OCI-LY7 (cell line): ENCODE results near the gene MS4A15. TPM values are rescaled to one million over a fixed set of nuclear protein-coding genes. Genes with fewer than 3 reads are reported as not detected.

Experiments
- BruUV-seq: library from RNA; stranded (reverse); fragments of 400-500 nt; replicated peaks from 2 replicates; lab custom pipeline; 2021; lab: Mats Ljungman, UMichigan
- CTCF ChIA-PET: fragments of 300-600 bp; sonication (Branson Sonifier 250); formaldehyde crosslinking; loops from one replicate; lab custom pipeline; 2022; ENCODE audit warnings: antibody characterized with exemption; ENCODE audit not compliant: unreplicated experiment; lab: Charles Lee
- POLR2A ChIA-PET: fragments of 300-600 bp; sonication (Branson Sonifier 250); formaldehyde crosslinking; loops from one replicate; lab custom pipeline; 2022; ENCODE audit warnings: antibody characterized with exemption; lab: Charles Lee
- DNase-seq: peaks from one replicate; pipeline ENCODE4 v3.0.0-alpha.2; 2015; ENCODE audit warnings: low spot score
- H2AFZ ChIP-seq: fragments of 200-600 bp; sonication (generic), shearing (Covaris generic); 2 replicates; pipeline ENCODE4 v1.6.1; 2014; ENCODE audit warnings: mild to moderate bottlenecking, antibody characterized with exemption, low read length, moderate library complexity
- H3K27ac ChIP-seq: fragments of 200-600 bp; sonication (generic); 2 replicates; pipeline ENCODE4 v1.5.1; 2014; ENCODE audit warnings: mixed run types, low read depth, mild to moderate bottlenecking, moderate library complexity, low read length, inconsistent platforms; ENCODE audit not compliant: poor library complexity, severe bottlenecking
- H3K36me3 ChIP-seq: fragments of 200-600 bp; sonication (generic); 2 replicates; pipeline ENCODE4 v1.6.1; 2014; ENCODE audit warnings: mild to moderate bottlenecking, antibody characterized with exemption, low read length, moderate library complexity, mixed read lengths; ENCODE audit not compliant: insufficient read depth
- H3K4me1 ChIP-seq: fragments of 200-600 bp; sonication (generic); 2 replicates; pipeline ENCODE4 v1.5.1; 2014; ENCODE audit warnings: mild to moderate bottlenecking, low read length; ENCODE audit not compliant: insufficient read depth, poor library complexity, severe bottlenecking
- H3K4me2 ChIP-seq: fragments of 200-600 bp; sonication (generic); 2 replicates; pipeline ENCODE4 v1.6.1; 2014; ENCODE audit warnings: mild to moderate bottlenecking, low read length
- H3K4me3 ChIP-seq: fragments of 200-600 bp; sonication (generic); 2 replicates; pipeline ENCODE4 v1.5.1; 2014; ENCODE audit warnings: mild to moderate bottlenecking, low read depth, low read length; ENCODE audit not compliant: poor library complexity, severe bottlenecking
- H3K79me2 ChIP-seq: fragments of 200-600 bp; sonication (generic); 2 replicates; pipeline ENCODE4 v1.6.1; 2016; ENCODE audit warnings: low read depth, mild to moderate bottlenecking, low read length, moderate library complexity, mixed read lengths; ENCODE audit not compliant: insufficient read depth
- H3K9me2 ChIP-seq: fragments of 200-600 bp; sonication (generic); 2 replicates; pipeline ENCODE4 v1.6.1; 2016; ENCODE audit warnings: mild to moderate bottlenecking, low read length, mixed read lengths; ENCODE audit not compliant: insufficient read depth
- H3K9me3 ChIP-seq: fragments of 200-600 bp; sonication (generic); 2 replicates; pipeline ENCODE4 v1.6.1; 2014; ENCODE audit warnings: mild to moderate bottlenecking, mixed run types, low read length, mixed read lengths
- H4K20me1 ChIP-seq: fragments of 200-600 bp; sonication (generic); 2 replicates; pipeline ENCODE4 v1.6.1; 2014; ENCODE audit warnings: mild to moderate bottlenecking, antibody characterized with exemption, low read length, moderate library complexity, mixed read lengths; ENCODE audit not compliant: insufficient read depth
- EZH2phosphoT487 ChIP-seq: fragments of 200-600 bp; sonication (generic); IDR thresholded peaks from 2 replicates; pipeline ENCODE4 v1.6.1; 2018; ENCODE audit warnings: low read depth, borderline replicate concordance, mild to moderate bottlenecking, mixed run types, antibody characterized with exemption, low read length, moderate library complexity, mixed read lengths
- intact Hi-C: fragments of 100-400 bp; cut with micrococcal nuclease; formaldehyde crosslinking; loops from one replicate; pipeline ENCODE4 v1.10.0; 2022; ENCODE audit not compliant: unreplicated experiment
- total RNA-seq, 2 experiments: library from RNA; depleted of rRNA in 1 of 2; stranded (reverse); fragments of >200 nt in 1 of 2; shearing (Covaris generic) in 1 of 2; gene quantifications; 2 replicates each; pipeline ENCODE4 v1.2.3, GENCODE V29; 2014 to 2022
- TF ChIP-seq, protein P1 (sequence below): fragments of 200-600 bp; sonication (generic); conservative IDR thresholded peaks from 2 replicates; pipeline ENCODE4 v1.5.1; 2014; ENCODE audit warnings: mild to moderate bottlenecking, antibody characterized with exemption, low read length, moderate library complexity, mixed read lengths

MS4A15 gene
- total RNA-seq, 2 experiments from 2014 or later, result not detected

- H3K4me3 ChIP-seq, result no peak overlapping the region
- CTCF ChIA-PET, result interaction anchor here (1.4 to 2.1 kb wide), 3 partner anchors 9 to 24 kb away, joined by 3 to 5 read pairs (median 5); no protein-coding TSS in a partner anchor
- DNase-seq, result no peak
Measured at GRCh38 chr11:60763692-60764369, 7.2 kb downstream of the MS4A15 start.

GRCh38 chr11:60764879-60765278 lies 8.2 kb downstream of the MS4A15 start:
- TF ChIP-seq EZH2phosphoT487, result no peak
- intact Hi-C loops, result no loop called here
- BruUV-seq, result no TSS peak
- no peak overlapping the region for H3K4me2 ChIP-seq
- no peaks in the 10 kb centered on the region for H3K9me2 ChIP-seq
- POLR2A ChIA-PET, result interaction anchor here (0.7 to 1.2 kb wide), 2 partner anchors 14 to 20 kb away, joined by 3 read pairs; no protein-coding TSS in a partner anchor
- no peaks in the 10 kb centered on the region for H3K36me3 ChIP-seq
- no peaks in the 10 kb centered on the region for H3K9me3 ChIP-seq
- no peak overlapping the region for H2AFZ ChIP-seq
- DNase-seq, result no peak
- no peaks in the 10 kb centered on the region for H3K4me1 ChIP-seq
- no peaks in the 10 kb centered on the region for H3K79me2 ChIP-seq
- H3K27ac ChIP-seq, result no peak overlapping the region
- no peak overlapping the region for H3K4me3 ChIP-seq
- CTCF ChIA-PET, result no interaction called here
- H4K20me1 ChIP-seq, result no peaks in the 10 kb centered on the region

More at GRCh38 chr11:60763692-60764369, 7.2 kb downstream of the MS4A15 start:
- no peaks in the 10 kb centered on the region for H3K36me3 ChIP-seq
- H3K79me2 ChIP-seq, result no peaks in the 10 kb centered on the region
- POLR2A ChIA-PET, result interaction anchor here (0.7 to 1.2 kb wide), 2 partner anchors 15 to 157 kb away, joined by 3 read pairs; no protein-coding TSS in a partner anchor
- H3K9me2 ChIP-seq, result no peaks in the 10 kb centered on the region
- H2AFZ ChIP-seq, result no peak overlapping the region
- TF ChIP-seq EZH2phosphoT487, result no peak
- TF ChIP-seq, protein P1, sequence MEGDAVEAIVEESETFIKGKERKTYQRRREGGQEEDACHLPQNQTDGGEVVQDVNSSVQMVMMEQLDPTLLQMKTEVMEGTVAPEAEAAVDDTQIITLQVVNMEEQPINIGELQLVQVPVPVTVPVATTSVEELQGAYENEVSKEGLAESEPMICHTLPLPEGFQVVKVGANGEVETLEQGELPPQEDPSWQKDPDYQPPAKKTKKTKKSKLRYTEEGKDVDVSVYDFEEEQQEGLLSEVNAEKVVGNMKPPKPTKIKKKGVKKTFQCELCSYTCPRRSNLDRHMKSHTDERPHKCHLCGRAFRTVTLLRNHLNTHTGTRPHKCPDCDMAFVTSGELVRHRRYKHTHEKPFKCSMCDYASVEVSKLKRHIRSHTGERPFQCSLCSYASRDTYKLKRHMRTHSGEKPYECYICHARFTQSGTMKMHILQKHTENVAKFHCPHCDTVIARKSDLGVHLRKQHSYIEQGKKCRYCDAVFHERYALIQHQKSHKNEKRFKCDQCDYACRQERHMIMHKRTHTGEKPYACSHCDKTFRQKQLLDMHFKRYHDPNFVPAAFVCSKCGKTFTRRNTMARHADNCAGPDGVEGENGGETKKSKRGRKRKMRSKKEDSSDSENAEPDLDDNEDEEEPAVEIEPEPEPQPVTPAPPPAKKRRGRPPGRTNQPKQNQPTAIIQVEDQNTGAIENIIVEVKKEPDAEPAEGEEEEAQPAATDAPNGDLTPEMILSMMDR, result no peak
- H4K20me1 ChIP-seq, result no peaks in the 10 kb centered on the region
- no peaks in the 10 kb centered on the region for H3K4me1 ChIP-seq
- no peak overlapping the region for H3K4me2 ChIP-seq
- H3K9me3 ChIP-seq, result no peaks in the 10 kb centered on the region
- no peak overlapping the region for H3K27ac ChIP-seq
- BruUV-seq, result no TSS peak
- intact Hi-C loops, result no loop called here

DNA sequence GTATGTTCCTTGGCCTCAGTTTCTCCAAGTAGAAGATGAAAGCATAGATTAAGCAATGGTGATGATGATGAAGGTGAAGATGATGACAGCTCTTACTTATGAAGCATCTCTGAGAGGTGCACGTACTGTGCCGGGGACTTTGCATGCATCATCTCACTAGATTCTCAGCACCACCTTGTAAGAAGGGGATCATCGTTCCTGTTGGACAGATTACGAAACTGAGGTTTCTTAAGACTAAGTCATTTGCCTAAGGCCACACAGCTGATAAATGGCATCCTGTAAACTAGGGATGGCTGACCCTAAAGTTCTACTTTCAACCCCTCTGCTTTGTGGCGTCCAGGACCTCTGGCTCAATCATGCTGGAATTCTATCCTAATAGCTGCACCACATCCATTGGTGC lies 8.7 kb downstream of the MS4A15 start:
- intact Hi-C loops, result no loop called here
- H3K9me2 ChIP-seq, result no peaks in the 10 kb centered on the region
- H4K20me1 ChIP-seq, result no peaks in the 10 kb centered on the region
- H3K9me3 ChIP-seq, result no peaks in the 10 kb centered on the region
- H3K36me3 ChIP-seq, result no peaks in the 10 kb centered on the region
- no peak overlapping the region for H3K27ac ChIP-seq
- no peak overlapping the region for H2AFZ ChIP-seq
- TF ChIP-seq, protein P1, result no peak
- TF ChIP-seq EZH2phosphoT487, result no peak
- CTCF ChIA-PET, result no interaction called here
- BruUV-seq, result no TSS peak
- no peaks in the 10 kb centered on the region for H3K4me1 ChIP-seq
- no peak overlapping the region for H3K4me3 ChIP-seq
- H3K4me2 ChIP-seq, result no peak overlapping the region
- no peak for DNase-seq
- H3K79me2 ChIP-seq, result no peaks in the 10 kb centered on the region
- POLR2A ChIA-PET, result interaction anchor here (0.6 to 1.2 kb wide), 3 partner anchors 9 to 21 kb away, joined by 3 to 5 read pairs (median 3); partner anchors contain the start of gene MS4A15
